Adrenal gland (tissue), 12 donors: Measurements from ENCODE around the gene CCDC160. TPM values are rescaled to one million over a fixed set of nuclear protein-coding genes. Genes with fewer than 3 reads are reported as not detected.
"Not testable (repeated sequence)": the region's sequence is repeated elsewhere in the genome, so short reads cannot be mapped to it uniquely, and the experiment has no call there.

Experiments
- DNase-seq, 7 donors: peaks; one replicate each; pipeline ENCODE4 v3.0.0-alpha.2; 2019 to 2020
- H3K27ac ChIP-seq, 5 donors: fragments of 200-600 bp; sonication (generic) in 4 of 5; 1 replicate in 3 of 5; 2 replicates in 2 of 5; pipeline versions ENCODE4 v1.5.1 to v1.8.0; 2016 to 2020; ENCODE audit warnings: mild to moderate bottlenecking in 1 of 5
- H3K27me3 ChIP-seq: fragments of 200-600 bp; 2 replicates; pipeline ENCODE4 v1.8.0; 2021
- H3K36me3 ChIP-seq, 2 donors: fragments of 200-600 bp; replicated peaks in 1 of 2; 1 replicate in 1 of 2; 2 replicates in 1 of 2; pipeline versions ENCODE4 v1.5.1 to v1.8.0; 2018 to 2022
- H3K4me1 ChIP-seq, 2 donors: fragments of 200-600 bp; replicated peaks in 1 of 2; 1 replicate in 1 of 2; 2 replicates in 1 of 2; pipeline versions ENCODE4 v1.5.1 to v1.8.0; 2018 to 2021
- H3K4me3 ChIP-seq, 4 donors: fragments of 200-600 bp; sonication (generic) in 3 of 4; one replicate each; pipeline ENCODE4 v1.5.1; 2016 to 2018
- H3K9me3 ChIP-seq, 3 donors: fragments of 200-600 bp; sonication (generic) in 1 of 3; replicated peaks in 1 of 3; 1 replicate in 2 of 3; 2 replicates in 1 of 3; pipeline versions ENCODE4 v1.5.1 to v1.8.0; 2016 to 2021
- POLR2A ChIP-seq, 2 donors: fragments of 450-650 bp; IDR thresholded peaks; one replicate each; pipeline ENCODE4 v1.6.1; 2017; ENCODE audit warnings: antibody characterized with exemption in 2 of 2, mild to moderate bottlenecking in 2 of 2, moderate library complexity in 1 of 2
- WGBS, 4 donors: extraction: QIAGEN DNeasy Blood & Tissue Kit in 2 of 4; methylation state at CpG; one replicate each; pipeline versions ENCODE4 v1.1.5 to v1.1.7; 2013 to 2017; 5-methylcytosine and 5-hydroxymethylcytosine counted together
- intact Hi-C, 2 donors: fragments of 100-400 bp; cut with DNase I; formaldehyde crosslinking; loops; one replicate each; pipeline versions ENCODE4 v1.14.1 to v1.15.0; 2022 to 2023
- polyA plus RNA-seq, 3 donors: library from polyadenylated mRNA; stranded (reverse); fragments of 200-250 nt in 2 of 3; fragments of 350-450 nt in 1 of 3; fragmentation: Illumina TruSeq in 1 of 3; extraction: RNeasy Lipid Tissue Mini Kit (QIAGEN cat#74804) in 1 of 3; gene quantifications; one replicate each; pipeline ENCODE4 v1.2.3, GENCODE V29; 2013 to 2014
- total RNA-seq, 9 donors: library from RNA; depleted of rRNA in 4 of 9; stranded (reverse); fragments of >200 nt in 4 of 9; fragments of 120-200 nt in 1 of 9; fragmentation: NEBNext Ultra II Directional in 1 of 9; extraction: Animal tissue kit (Norgen Biotek cat#: 25700) in 1 of 9; gene quantifications; one replicate each; pipeline versions ENCODE4 v1.1.0 to v1.2.4, GENCODE V29; 2013 to 2023
- TF ChIP-seq, protein P1 (sequence below), 6 experiments: fragments of 450-650 bp in 4 of 6; fragments of 200-600 bp in 2 of 6; sonication (generic) in 1 of 6; IDR thresholded peaks; 1 replicate in 5 of 6; 2 replicates in 1 of 6; pipeline versions ENCODE4 v1.5.1 to v1.8.0; 2016 to 2021; ENCODE audit warnings: antibody characterized with exemption in 6 of 6, mild to moderate bottlenecking in 2 of 6, moderate library complexity in 1 of 6
- donor health status: healthy with polysubstance abuse.
- donor health status: Bipolar disorder and iron deficiency.
- donor health status: DM: yes; HTN: yes; CAD: no.
- donor health status: DM: no; HTN: no; CAD: no.
- donor health status: DM: no; HTN: no; CAD: no.
- donor health status: DM: yes; HTN: yes; CAD: no.

The CCDC160 gene
- total and polyA plus RNA-seq, 12 donors: 0.07 to 0.41 (median 0.11) TPM; not detected in 8

DNA sequence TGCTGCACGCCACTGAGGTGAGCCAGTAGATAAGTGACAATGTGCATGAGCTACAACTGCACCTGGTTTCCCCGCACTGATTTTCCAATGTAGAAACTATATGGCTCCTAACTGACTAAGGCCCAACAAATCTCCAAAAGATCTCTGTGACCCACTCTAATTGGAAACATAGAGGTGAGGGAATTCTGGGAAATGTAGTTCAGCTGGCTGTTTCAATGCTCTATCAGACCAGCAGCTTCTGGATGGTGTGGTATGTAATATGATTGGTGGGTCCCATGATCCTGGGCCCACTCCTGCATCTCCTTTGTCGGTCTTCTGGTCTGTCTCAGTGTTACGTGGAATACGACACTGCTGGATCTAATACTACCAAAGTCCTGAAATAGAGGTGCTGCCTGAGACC, 18.6 kb downstream of the CCDC160 start:
- no peaks in the 10 kb centered on the region for H3K27me3 ChIP-seq
- DNase-seq: no peak
- no peaks in the 10 kb centered on the region for H3K4me1 ChIP-seq
- H3K4me3 ChIP-seq: no peak overlapping the region
- no peak overlapping the region for H3K27ac ChIP-seq
- intact Hi-C loops: no loop called here
- no peaks in the 10 kb centered on the region for H3K36me3 ChIP-seq
- WGBS, 4 donors: 74 to 93% (median 80%) methylated on average over 4 to 5 of the region's 5 CpGs
- TF ChIP-seq, protein P1, sequence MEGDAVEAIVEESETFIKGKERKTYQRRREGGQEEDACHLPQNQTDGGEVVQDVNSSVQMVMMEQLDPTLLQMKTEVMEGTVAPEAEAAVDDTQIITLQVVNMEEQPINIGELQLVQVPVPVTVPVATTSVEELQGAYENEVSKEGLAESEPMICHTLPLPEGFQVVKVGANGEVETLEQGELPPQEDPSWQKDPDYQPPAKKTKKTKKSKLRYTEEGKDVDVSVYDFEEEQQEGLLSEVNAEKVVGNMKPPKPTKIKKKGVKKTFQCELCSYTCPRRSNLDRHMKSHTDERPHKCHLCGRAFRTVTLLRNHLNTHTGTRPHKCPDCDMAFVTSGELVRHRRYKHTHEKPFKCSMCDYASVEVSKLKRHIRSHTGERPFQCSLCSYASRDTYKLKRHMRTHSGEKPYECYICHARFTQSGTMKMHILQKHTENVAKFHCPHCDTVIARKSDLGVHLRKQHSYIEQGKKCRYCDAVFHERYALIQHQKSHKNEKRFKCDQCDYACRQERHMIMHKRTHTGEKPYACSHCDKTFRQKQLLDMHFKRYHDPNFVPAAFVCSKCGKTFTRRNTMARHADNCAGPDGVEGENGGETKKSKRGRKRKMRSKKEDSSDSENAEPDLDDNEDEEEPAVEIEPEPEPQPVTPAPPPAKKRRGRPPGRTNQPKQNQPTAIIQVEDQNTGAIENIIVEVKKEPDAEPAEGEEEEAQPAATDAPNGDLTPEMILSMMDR (IDR thresholded peaks at IDR 0.05): no peak
- TF ChIP-seq POLR2A (IDR thresholded peaks at IDR 0.05): no peak
- no peaks in the 10 kb centered on the region for H3K9me3 ChIP-seq

GRCh38 chrX:134256684-134257083, 19.7 kb downstream of the CCDC160 start:
- H3K4me1 ChIP-seq: no peaks in the 10 kb centered on the region
- 77 to 95% (median 87%) methylated on average over 2 of the region's 2 CpGs for WGBS, 4 donors
- H3K4me3 ChIP-seq: no peak overlapping the region
- TF ChIP-seq POLR2A (IDR thresholded peaks at IDR 0.05): no peak
- TF ChIP-seq, protein P1 (IDR thresholded peaks at IDR 0.05): no peak
- H3K27me3 ChIP-seq: no peaks in the 10 kb centered on the region
- intact Hi-C loops: no loop called here
- no peaks in the 10 kb centered on the region for H3K36me3 ChIP-seq
- H3K9me3 ChIP-seq: no peaks in the 10 kb centered on the region
- H3K27ac ChIP-seq: no peak overlapping the region
- DNase-seq: no peak

GRCh38 chrX:134258202-134258601, 21.2 kb downstream of the CCDC160 start:
- H3K36me3 ChIP-seq: no peaks in the 10 kb centered on the region
- H3K9me3 ChIP-seq: no peaks in the 10 kb centered on the region
- DNase-seq: no peak
- no peaks in the 10 kb centered on the region for H3K27me3 ChIP-seq
- WGBS, 4 donors: 79 to 81% (median 79%) methylated on average over 2 of the region's 2 CpGs; no CpG with 5 or more reads in 1 of the 4 donors
- no peak overlapping the region for H3K4me3 ChIP-seq
- no peak for TF ChIP-seq POLR2A (IDR thresholded peaks at IDR 0.05)
- TF ChIP-seq, protein P1 (IDR thresholded peaks at IDR 0.05): no peak
- H3K4me1 ChIP-seq: no peaks in the 10 kb centered on the region
- intact Hi-C loops: no loop called here
- no peak overlapping the region for H3K27ac ChIP-seq

- H3K9me3 ChIP-seq, H3K4me3 ChIP-seq, H3K27ac ChIP-seq, H3K36me3 ChIP-seq, H3K27me3 ChIP-seq, intact Hi-C loops, H3K4me1 ChIP-seq, DNase-seq: not testable (repeated sequence)
- 92 to 100% (median 94%) methylated on average over 2 to 19 of the region's 28 CpGs; no CpG with 5 or more reads in 1 of the 4 donors for WGBS, 4 donors
Observed at GRCh38 chrX:134285934-134286333, 49.0 kb downstream of the CCDC160 start.

- intact Hi-C loops: no loop called here
- H3K27me3 ChIP-seq: no peaks in the 10 kb centered on the region
- TF ChIP-seq POLR2A (IDR thresholded peaks at IDR 0.05): no peak
- TF ChIP-seq, protein P1 (IDR thresholded peaks at IDR 0.05): no peak
- no peaks in the 10 kb centered on the region for H3K4me1 ChIP-seq
- H3K9me3 ChIP-seq: no peaks in the 10 kb centered on the region
- no peak for DNase-seq
- no peaks in the 10 kb centered on the region for H3K36me3 ChIP-seq
- WGBS, 4 donors: 52 to 83% (median 56%) methylated on average over 1 to 4 of the region's 4 CpGs
- H3K27ac ChIP-seq: no peak overlapping the region
- no peak overlapping the region for H3K4me3 ChIP-seq
Observed at GRCh38 chrX:134287346-134287745, 50.4 kb downstream of the CCDC160 start.
